Activated CD4-positive, alpha-beta T cell treated with anti-CD3 and anti-CD28 coated beads, Interleukin-2, Interleukin-4, amounts not matched to agents 100 ng/mL and 50 ng/mL, durations not matched to agents 16 hours and 8 hours (primary cell): ENCODE results near the gene SH2D3C.
"Not testable (repeated sequence)": the region's sequence is repeated elsewhere in the genome, so short reads cannot be mapped to it uniquely, and the experiment has no call there.

Experiments
- DNase-seq: peaks from one replicate; pipeline ENCODE4 v3.0.0-alpha.2; 2020; ENCODE audit warnings: low spot score

The SH2D3C gene

GRCh38 chr9:127767410-127767809 is 11.1 kb downstream of the SH2D3C start:
- no peak for DNase-seq

DNA sequence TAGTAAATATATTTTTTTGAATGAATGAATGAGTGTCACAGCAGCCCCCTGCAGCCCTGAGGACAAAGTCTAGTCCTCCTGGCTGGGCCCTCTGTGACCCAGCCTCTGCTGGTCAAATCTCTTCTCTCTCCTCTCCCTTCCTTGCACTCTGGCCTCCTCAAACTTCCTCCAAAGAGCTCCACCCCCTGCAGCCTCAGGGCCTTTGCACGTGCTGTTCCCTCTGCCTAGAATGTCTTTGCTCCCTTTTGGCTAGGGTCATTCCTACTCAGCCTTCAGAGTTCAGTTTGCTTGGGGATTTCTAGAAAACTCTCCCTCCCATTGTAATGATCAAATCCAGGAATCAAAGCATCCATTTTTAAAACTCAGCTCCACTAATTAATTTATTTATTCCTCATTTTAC is 13.0 kb downstream of the SH2D3C start:
- no peak for DNase-seq

DNA sequence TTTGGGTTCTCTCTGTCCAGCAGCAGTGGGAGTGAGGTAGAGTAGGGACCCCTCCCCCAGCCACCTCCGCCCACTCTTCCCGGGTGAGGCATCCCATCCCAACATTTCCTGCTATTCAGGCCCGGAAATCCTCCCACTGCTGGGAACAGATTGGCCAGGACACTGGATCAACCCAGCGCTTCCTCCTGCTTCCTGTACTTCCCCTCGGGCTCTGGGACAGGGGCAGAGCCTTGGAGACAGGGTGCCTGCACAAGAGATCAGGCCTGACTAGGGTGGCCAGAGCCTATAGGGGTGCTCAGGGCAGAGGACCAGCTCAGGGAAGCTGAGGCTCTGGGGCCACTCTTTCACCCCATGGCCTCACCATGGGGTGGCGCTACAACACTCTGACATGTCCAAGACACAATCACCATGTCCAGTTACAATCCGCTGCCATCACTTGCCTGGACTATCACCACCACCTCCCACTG is 14.5 kb downstream of the SH2D3C start:
- no peak for DNase-seq

DNA sequence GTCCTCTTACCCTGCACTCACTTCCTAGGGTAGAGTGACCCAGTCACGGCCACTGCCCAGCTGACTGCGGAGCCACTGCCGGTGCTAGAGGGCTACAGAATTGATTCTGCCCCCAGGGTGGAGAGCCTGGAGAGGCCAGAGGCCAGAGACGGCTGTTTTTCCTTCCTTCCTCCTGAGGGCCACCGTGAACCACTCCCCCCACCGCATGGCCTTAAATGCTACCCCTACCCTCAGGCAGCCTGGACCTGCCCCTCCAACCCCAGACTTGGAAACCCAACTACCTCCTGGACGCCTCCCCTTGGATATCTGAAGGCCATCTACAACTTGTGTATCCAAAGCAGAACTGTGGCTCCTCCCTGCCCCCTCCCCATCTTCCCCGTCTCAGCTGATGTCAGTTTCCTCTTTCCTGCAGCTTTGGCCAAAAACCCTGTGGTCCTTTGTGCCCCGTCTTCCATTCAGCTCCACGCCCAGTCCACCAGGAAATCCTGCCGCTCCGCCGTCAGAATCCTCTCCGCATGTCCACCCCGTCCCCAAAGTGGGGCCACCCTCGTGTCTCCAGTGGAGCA is 16.3 kb downstream of the SH2D3C start:
- DNase-seq, result no peak

GRCh38 chr9:127761491-127761956 is 16.9 kb downstream of the SH2D3C start:
- DNase-seq, result no peak

DNA sequence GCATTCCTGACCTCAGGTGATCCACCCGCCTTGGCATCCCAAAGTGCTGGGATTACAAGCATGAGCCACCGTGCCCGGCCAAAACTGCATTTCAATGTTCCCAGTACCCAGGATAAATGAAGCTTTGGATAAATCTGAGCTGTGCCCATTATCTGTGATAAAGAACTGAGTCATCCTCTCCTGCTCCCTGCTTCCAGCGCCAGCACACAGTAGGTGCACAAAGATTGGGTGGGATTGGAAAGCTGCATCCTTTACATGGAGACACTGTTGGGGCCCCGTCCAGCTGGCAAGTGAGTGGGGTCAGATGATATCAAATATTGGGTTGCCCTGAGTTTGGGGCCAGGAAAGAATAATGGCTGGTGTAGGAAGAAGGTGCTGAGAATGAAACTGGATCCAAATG is 17.4 kb downstream of the SH2D3C start:
- no peak for DNase-seq

DNA sequence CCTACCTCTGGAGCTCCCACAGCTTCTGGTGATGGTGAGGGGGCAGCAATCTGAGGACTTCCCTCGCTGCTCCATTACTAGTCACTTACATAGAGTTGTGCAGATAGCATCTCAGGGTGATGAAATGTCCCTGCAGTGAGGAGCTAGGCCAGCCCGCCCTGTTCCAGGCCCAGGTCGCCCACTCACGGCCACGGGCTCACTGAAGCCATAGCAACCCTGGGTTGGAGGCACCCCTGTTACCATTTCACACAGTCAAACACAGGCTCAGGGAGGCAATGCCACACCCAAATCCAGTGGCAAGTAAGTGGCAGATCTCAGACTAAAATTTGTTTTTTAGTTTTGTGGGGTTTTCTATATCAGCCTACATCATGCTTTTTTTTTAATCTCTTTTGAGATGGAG is 19.6 kb downstream of the SH2D3C start:
- no peak for DNase-seq

GRCh38 chr9:127756776-127757175 is 21.7 kb downstream of the SH2D3C start:
- not testable (repeated sequence) for DNase-seq

DNA sequence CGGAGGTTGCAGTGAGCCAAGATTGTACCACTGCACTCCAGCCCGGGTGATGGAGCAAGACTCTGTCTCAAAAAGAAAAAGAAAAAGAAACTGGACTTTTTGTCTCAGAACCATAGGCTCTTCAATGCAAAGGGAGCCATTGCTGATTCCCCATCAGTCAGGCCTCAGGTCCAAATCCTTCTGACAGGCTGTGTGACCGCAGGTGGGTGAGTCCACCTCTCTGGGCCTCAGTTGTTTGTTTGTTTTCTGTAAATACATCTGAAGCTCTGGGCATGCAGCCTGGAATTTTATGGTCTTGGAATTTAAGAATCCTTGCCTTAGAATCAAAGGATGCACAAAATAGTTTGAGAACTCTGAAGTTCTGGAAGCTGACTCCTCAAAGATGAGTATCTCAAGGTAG is 22.2 kb downstream of the SH2D3C start:
- no peak for DNase-seq

- DNase-seq, result no peak
Observed at GRCh38 chr9:127755061-127756060, 23.1 kb downstream of the SH2D3C start.

- no peak for DNase-seq
Observed at GRCh38 chr9:127754099-127755060, 24.1 kb downstream of the SH2D3C start.

DNA sequence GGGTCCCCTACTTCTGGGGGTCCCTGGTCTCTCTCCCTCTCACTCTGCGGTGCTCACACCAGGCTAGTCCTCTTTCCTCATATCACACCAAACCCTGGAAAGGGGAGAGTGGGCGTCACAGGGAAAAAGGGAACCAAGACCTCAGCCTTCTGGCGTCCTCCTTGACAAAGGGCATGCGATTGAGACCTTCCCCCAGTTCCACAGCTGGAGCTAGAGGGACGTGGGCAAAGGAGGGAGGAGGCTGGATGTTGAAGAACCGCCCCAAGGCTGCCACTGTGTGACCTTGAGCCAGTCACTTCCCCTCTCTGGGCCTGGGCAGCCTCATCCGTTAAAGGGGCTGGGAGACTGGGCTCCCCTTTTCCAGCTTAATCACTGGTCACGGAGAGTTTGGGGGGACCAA is 24.8 kb downstream of the SH2D3C start:
- DNase-seq, result no peak

DNA sequence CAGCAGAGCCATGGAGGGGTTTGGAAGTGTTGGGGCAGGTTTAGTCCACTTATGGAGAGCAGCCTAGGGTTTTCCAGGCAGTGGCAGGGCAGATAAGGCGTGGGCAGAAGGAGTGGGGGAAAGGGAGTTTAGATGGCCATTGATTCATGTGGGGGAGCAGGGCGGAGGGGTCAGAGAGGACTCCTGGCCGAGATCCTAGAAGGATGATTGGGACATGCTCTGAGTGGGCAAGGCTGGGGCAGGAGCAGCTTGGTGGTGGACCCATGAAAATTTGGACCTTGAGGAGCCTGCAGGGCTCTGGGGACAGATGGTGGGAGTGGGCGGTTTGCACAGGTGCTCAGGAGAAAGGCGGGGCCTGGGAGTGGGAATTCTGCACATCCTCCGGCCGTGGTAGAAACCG is 25.3 kb downstream of the SH2D3C start:
- no peak for DNase-seq

DNA sequence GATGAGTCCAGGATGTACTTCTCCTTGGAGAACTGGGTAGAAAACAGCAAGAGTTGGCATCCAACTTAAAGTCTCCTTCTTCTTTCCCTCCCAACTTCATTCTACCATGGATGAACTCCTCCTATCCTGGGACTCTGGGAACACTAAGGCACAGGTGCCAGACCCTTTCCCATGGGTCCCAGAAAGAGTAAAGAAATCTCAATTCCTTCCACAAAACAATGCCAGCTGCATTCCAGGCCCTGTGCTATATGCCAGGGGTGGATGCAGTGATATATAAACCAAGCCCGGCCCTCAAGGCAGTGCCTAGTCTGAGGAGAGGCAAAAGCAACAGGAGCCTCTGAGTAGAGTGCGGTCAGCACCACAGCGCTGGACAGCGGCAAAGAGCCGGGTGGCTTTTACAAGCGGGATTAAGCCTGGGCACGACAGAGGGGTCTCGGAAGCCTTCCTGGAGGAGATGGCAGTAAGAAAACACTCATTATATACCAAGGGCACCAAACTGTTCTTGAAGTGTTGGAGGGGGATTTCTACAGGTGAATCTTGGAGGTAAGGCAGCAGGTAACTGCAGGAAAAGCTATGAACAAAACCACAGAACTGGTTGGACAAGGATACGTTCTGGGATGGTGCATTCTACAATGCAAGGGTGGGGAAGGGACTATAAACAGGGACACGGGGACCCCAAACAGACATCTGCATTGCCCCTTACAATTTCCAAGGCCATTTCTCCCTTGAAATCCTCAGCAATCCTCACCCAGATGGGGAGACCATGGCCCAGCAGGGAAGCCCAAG is 27.0 kb downstream of the SH2D3C start:
- no peak for DNase-seq

GRCh38 chr9:127749090-127749787 is 29.2 kb downstream of the SH2D3C start:
- DNase-seq, result no peak

- DNase-seq, result no peak
Observed at GRCh38 chr9:127746959-127747569, 31.4 kb downstream of the SH2D3C start.

DNA sequence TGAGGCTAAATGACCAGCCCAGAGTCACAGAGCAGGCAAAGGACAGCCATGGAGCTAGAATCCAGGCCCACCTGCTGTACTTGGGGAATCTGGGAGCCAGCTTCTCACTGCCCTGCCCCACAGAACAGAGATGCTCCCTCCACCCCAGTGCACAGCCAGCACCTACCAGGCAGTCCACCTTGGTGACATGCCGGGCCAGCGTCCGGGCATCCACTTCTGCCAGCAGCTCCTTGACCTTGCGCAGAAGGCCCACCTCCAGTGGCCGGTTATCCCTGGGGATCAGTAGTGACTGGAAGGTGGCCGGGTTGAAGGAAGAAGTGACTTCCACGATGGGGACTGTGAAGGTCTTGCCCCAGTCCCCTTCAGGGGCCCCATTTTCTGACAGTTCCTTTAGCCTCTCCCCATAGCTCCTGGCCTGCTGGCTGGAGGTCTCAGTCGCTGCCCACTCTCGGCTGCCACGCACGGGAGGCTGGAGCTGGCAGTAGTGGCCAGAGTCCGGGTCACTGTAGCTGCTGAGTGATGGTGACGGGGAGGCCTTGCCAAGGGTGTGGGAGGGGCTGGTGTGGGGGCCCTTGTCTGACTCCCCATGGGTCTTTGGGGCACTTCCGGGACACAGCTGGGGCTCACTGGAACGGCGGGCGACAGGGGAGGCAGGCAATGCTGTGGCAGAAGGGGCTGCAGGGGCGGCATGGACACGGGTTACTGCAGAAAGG is 33.9 kb downstream of the SH2D3C start:
- no peak for DNase-seq

DNA sequence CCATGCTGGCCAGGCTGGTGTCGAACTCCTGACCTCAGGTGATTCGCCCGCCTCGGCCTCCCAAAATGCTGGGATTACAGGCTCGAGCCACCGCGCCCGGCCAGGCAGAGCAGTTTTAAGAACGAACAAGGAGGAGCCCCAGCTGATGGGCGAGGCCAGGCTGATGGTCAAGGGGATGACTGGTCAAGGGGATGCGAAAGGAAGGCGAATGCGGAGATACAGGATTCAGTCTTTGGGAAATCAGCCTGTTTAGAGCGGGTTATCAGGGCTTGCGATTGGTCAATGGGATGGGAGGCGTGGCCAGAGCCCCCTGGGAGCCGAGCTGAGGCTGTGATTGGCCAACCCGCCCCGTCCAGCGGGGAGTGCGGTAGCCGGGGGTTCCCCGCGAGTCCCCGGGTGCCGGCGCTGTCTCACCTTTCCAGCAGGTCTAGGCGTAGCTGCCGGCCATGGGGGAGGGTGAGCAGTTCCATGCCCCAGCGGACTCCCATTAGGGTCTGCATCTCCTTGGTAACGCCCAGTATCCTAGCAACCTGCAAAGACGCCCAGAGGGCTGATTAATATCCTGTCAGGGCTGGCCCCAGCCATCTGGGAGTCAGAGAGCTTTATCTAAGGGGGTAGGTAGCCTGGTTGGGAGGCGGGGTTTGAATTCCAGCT is 35.9 kb downstream of the SH2D3C start:
- no peak for DNase-seq

DNA sequence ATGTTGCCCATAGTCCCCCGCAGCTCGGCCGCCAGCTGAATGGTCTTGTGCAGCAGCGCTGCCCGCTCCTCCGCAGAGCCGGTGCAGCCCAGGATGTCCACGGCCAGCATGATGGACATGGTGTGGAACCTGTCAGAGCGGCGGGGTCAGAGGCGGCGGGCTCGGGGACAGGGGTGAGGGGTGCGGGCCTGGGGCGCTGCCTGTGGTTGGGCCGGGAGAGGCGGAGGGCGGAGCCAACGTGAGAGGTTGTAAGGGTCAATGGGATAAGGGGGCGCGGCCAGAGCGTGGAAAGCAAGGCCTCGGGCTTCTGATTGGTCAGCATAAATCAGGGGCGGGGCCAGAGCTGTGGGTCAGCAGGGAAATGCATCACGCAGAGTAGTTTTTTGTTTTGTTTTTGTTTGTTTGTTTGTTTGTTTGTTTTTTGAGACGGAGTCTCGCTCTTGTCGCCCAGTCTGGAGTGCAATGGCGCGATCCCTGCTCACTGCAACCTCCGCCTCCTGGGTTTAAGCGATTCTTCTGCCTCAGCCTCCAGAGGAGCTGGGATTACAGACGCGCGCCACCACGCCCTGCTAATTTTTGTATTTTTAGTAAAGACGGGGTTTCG is 36.5 kb downstream of the SH2D3C start:
- DNase-seq, result no peak
